Aorta (tissue), 5 donors: ENCODE results near the gene UNC13C. TPM values are rescaled to one million over a fixed set of nuclear protein-coding genes. Genes with fewer than 3 reads are reported as not detected.

ENCODE experiments used
- ATAC-seq: fragments of 200-7000 bp; cut with Tn5 transposase; one replicate; pipeline ENCODE4 v1.9.1; 2022; ENCODE audit warnings: moderate library complexity; ENCODE audit not compliant: low FRiP score
- DNase-seq, 2 donors: peaks; one replicate each; pipeline ENCODE4 v3.0.0-alpha.2; 2020
- H3K27ac ChIP-seq, 2 donors: one replicate each; pipeline ENCODE4 v1.5.1; 2013; ENCODE audit warnings: low read length in 2 of 2, mild to moderate bottlenecking in 2 of 2, moderate library complexity in 2 of 2, control low read depth in 1 of 2, inconsistent platforms in 1 of 2, low read depth in 1 of 2
- H3K27me3 ChIP-seq, 2 donors: one replicate each; pipeline ENCODE4 v1.6.1; 2013; ENCODE audit warnings: control low read depth in 1 of 2, low read length in 1 of 2, mild to moderate bottlenecking in 1 of 2, moderate library complexity in 1 of 2; ENCODE audit not compliant: insufficient read depth in 2 of 2, control insufficient read depth in 1 of 2
- H3K36me3 ChIP-seq, 2 donors: one replicate each; pipeline ENCODE4 v1.6.1; 2013; ENCODE audit warnings: control low read depth in 1 of 2, low read length in 1 of 2, mild to moderate bottlenecking in 1 of 2; ENCODE audit not compliant: insufficient read depth in 2 of 2, control insufficient read depth in 1 of 2
- H3K4me1 ChIP-seq, 2 donors: one replicate each; pipeline ENCODE4 v1.6.1; 2013; ENCODE audit warnings: low read length in 2 of 2, control low read depth in 1 of 2, mild to moderate bottlenecking in 1 of 2, moderate library complexity in 1 of 2; ENCODE audit not compliant: insufficient read depth in 2 of 2, control insufficient read depth in 1 of 2
- H3K4me3 ChIP-seq, 2 donors: one replicate each; pipeline ENCODE4 v1.5.1; 2013; ENCODE audit warnings: low read length in 2 of 2, control low read depth in 1 of 2, mild to moderate bottlenecking in 1 of 2
- H3K9me3 ChIP-seq: one replicate; pipeline ENCODE4 v1.6.1; 2013; ENCODE audit warnings: mild to moderate bottlenecking, low read length; ENCODE audit not compliant: control insufficient read depth
- WGBS, 2 donors: extraction: QIAGEN DNeasy Blood & Tissue Kit; methylation state at CpG; one replicate each; pipeline ENCODE4 v1.1.7; 2013; 5-methylcytosine and 5-hydroxymethylcytosine counted together
- intact Hi-C, 2 donors: fragments of 100-400 bp; cut with DNase I; formaldehyde crosslinking; loops; one replicate each; pipeline versions ENCODE4 v1.14.2 to v1.15.0; 2022
- polyA plus RNA-seq, 2 donors: library from polyadenylated mRNA; stranded (reverse); fragments of 200-250 nt; gene quantifications; one replicate each; pipeline ENCODE4 v1.2.3, GENCODE V29; 2013
- total RNA-seq, 2 donors: library from RNA; stranded (reverse); fragmentation: NEBNext Ultra II Directional; extraction: Animal tissue kit (Norgen Biotek cat#: 25700); gene quantifications; one replicate each; pipeline ENCODE4 v1.2.1, GENCODE V29; 2021
- donor health status: healthy with polysubstance abuse.
- donor health status: Bipolar disorder and iron deficiency.
- donor health status: DM: no; HTN: no; CAD: no.
- donor health status: DM: no; HTN: no; CAD: no.
- donor health status: DM: yes; HTN: yes; CAD: no.

UNC13C gene
- total and polyA plus RNA-seq, 4 donors: under 0.01 to 2.8 (median 1.1) TPM

- Histone ChIP-seq H3K4me3 (no peak overlapping the region), H3K36me3 (no peaks in the 10 kb centered on the region), H3K4me1 (peaks cover 0 to 2% of the 10 kb centered on the region in 2 donors), H3K9me3 (no peaks in the 10 kb centered on the region), H3K27me3 (no peaks in the 10 kb centered on the region), H3K27ac (no peak overlapping the region)
- no peak for DNase-seq
- 71 to 78% methylated on average over 3 of the region's 3 CpGs for WGBS, 2 donors
- ATAC-seq: no peak
- intact Hi-C loops: no loop called here
Observed at GRCh38 chr15:54102704-54103103, 124.5 kb downstream of the UNC13C start.

- Histone ChIP-seq H3K27ac (no peak overlapping the region), H3K9me3 (no peaks in the 10 kb centered on the region), H3K4me3 (no peak overlapping the region), H3K36me3 (no peaks in the 10 kb centered on the region), H3K27me3 (no peaks in the 10 kb centered on the region), H3K4me1 (peaks cover 0 to 1% of the 10 kb centered on the region in 2 donors)
- intact Hi-C loops: no loop called here
- ATAC-seq (no peak), DNase-seq (no peak)
- 20 to 48% methylated on average over 1 to 2 of the region's 2 CpGs for WGBS, 2 donors
Observed at GRCh38 chr15:54109014-54109413, 130.8 kb downstream of the UNC13C start.

- Histone ChIP-seq H3K27me3 (no peaks in the 10 kb centered on the region), H3K4me3 (no peak overlapping the region), H3K9me3 (peaks cover 1% of the 10 kb centered on the region), H3K36me3 (no peaks in the 10 kb centered on the region), H3K27ac (no peak overlapping the region), H3K4me1 (no peaks in the 10 kb centered on the region)
- no peak for ATAC-seq
- 97 to 98% methylated on average over 3 of the region's 3 CpGs for WGBS, 2 donors
- intact Hi-C loops: no loop called here
- DNase-seq: no peak
Observed at GRCh38 chr15:54119051-54119450, 140.8 kb downstream of the UNC13C start.

GRCh38 chr15:54120949-54121463 is 142.8 kb downstream of the UNC13C start:
- 90 to 93% methylated on average over 5 of the region's 5 CpGs for WGBS, 2 donors

GRCh38 chr15:54127574-54127973 is 149.3 kb downstream of the UNC13C start:
- intact Hi-C loops: no loop called here
- DNase-seq (no peak), ATAC-seq (no peak)
- H3K4me1 ChIP-seq: no peaks in the 10 kb centered on the region
- no peaks in the 10 kb centered on the region for H3K36me3 ChIP-seq
- H3K4me3 ChIP-seq: no peak overlapping the region
- H3K27ac ChIP-seq: no peak overlapping the region
- H3K9me3 ChIP-seq: no peaks in the 10 kb centered on the region
- H3K27me3 ChIP-seq: no peaks in the 10 kb centered on the region
- WGBS, 2 donors: 95 to 98% methylated on average over 2 of the region's 2 CpGs

More at GRCh38 chr15:54120949-54121463, 142.8 kb downstream of the UNC13C start:
- intact Hi-C loops: no loop called here
- H3K4me3 ChIP-seq: no peak overlapping the region
- no peaks in the 10 kb centered on the region for H3K27me3 ChIP-seq
- no peak overlapping the region for H3K27ac ChIP-seq
- H3K4me1 ChIP-seq: no peaks in the 10 kb centered on the region
- peaks cover 1% of the 10 kb centered on the region for H3K9me3 ChIP-seq
- ATAC-seq: no peak
- no peak for DNase-seq
- H3K36me3 ChIP-seq: no peaks in the 10 kb centered on the region

- Histone ChIP-seq H3K9me3 (no peaks in the 10 kb centered on the region), H3K36me3 (no peaks in the 10 kb centered on the region), H3K4me1 (no peaks in the 10 kb centered on the region), H3K27me3 (no peaks in the 10 kb centered on the region), H3K27ac (no peak overlapping the region), H3K4me3 (no peak overlapping the region)
- ATAC-seq (no peak), DNase-seq (no peak)
- WGBS, 2 donors: 90 to 93% methylated on average over 3 of the region's 3 CpGs
- intact Hi-C loops: no loop called here
Observed at GRCh38 chr15:54131410-54131809, 153.2 kb downstream of the UNC13C start.

- WGBS, 2 donors: 77% methylated on average over 1 of the region's 1 CpG
Observed at GRCh38 chr15:54149115-54149531, 170.9 kb downstream of the UNC13C start.

GRCh38 chr15:54150255-54150654 is 172.0 kb downstream of the UNC13C start:
- 82 to 90% methylated on average over 4 of the region's 4 CpGs for WGBS, 2 donors
- ATAC-seq: no peak
- intact Hi-C loops: no loop called here
- Histone ChIP-seq H3K36me3 (no peaks in the 10 kb centered on the region), H3K4me3 (no peak overlapping the region), H3K27me3 (no peaks in the 10 kb centered on the region), H3K4me1 (no peaks in the 10 kb centered on the region), H3K9me3 (no peaks in the 10 kb centered on the region), H3K27ac (no peak overlapping the region)
- no peak for DNase-seq

More at GRCh38 chr15:54149115-54149531, 170.9 kb downstream of the UNC13C start:
- no peak for DNase-seq
- H3K27me3 ChIP-seq: no peaks in the 10 kb centered on the region
- no peak overlapping the region for H3K27ac ChIP-seq
- H3K36me3 ChIP-seq: no peaks in the 10 kb centered on the region
- H3K9me3 ChIP-seq: no peaks in the 10 kb centered on the region
- no peak overlapping the region for H3K4me3 ChIP-seq
- H3K4me1 ChIP-seq: no peaks in the 10 kb centered on the region
- intact Hi-C loops: no loop called here
- ATAC-seq: no peak

- WGBS, 2 donors: 7 to 18% methylated on average over 4 of the region's 4 CpGs
- intact Hi-C loops: no loop called here
- H3K27me3 ChIP-seq: no peaks in the 10 kb centered on the region
- no peak overlapping the region for H3K4me3 ChIP-seq
- H3K9me3 ChIP-seq: no peaks in the 10 kb centered on the region
- H3K27ac ChIP-seq: no peak overlapping the region
- H3K36me3 ChIP-seq: peaks cover 0 to 4% of the 10 kb centered on the region in 2 donors
- DNase-seq (no peak), ATAC-seq (no peak)
- peaks cover 0 to 3% of the 10 kb centered on the region in 2 donors for H3K4me1 ChIP-seq
Observed at GRCh38 chr15:54159012-54159411, 180.8 kb downstream of the UNC13C start.
